Jurkat, Clone E6-1 (cell line): ENCODE results near the gene MLLT1.
A peak's percentile ranks its signal among the peaks of the same experiment; 100 is the strongest.

Source experiments
- DNase-seq: peaks from one replicate; pipeline ENCODE4 v3.0.0-alpha.2; 2011; ENCODE audit warnings: low read depth, low spot score
- H3K4me3 ChIP-seq: 2 replicates; pipeline ENCODE4 v1.5.1; 2011; ENCODE audit warnings: mild to moderate bottlenecking, low read length, control low read depth, moderate library complexity

The MLLT1 gene

DNA sequence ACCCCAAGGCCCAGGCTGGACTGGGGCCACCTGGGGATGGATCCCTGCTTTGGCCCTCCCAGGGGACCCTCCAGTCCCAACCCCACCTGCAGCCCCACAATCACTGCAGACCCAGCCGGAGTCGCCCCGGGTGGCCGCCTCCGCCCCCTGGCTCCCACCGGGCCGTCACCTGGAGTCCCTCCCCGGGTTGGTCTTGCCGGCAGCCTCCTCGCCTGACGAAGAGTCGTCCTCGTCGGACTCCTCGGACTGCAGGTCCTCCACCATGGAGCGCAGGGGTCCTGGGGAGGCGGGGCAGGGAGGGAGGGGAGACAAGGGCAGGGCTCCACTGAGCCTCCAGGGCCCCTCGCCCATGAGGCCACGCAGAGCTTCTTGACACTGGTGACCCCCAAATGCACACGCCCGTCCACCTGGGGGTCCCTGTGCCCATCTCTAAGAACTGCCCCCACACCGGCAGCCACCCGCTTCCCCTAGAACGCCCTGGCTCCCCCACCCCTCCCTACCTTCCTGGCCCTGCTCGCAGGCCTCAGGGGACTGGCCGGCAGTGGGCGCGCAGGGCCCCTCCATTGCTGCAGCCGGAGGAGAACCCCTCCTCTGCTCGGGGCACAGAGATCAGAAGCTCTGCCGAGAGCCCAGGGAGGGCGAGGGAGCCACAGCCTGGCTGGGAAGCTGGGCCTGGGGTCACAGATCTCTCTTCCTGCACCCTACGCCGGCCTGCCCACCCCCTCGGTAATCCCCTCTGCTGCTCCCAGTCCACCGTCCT lies 63.4 kb downstream of the MLLT1 start:
- DNase-seq = no peak
- H3K4me3 ChIP-seq = no peak overlapping the region

- DNase-seq = no peak
These were observed 64.0 kb downstream of the MLLT1 start for GRCh38 chr19:6215701-6216235.

GRCh38 chr19:6214881-6215541 lies 64.8 kb downstream of the MLLT1 start:
- DNase-seq = no peak
- no peak overlapping the region for H3K4me3 ChIP-seq

More at GRCh38 chr19:6215701-6216235, 64.0 kb downstream of the MLLT1 start:
- H3K4me3 ChIP-seq = no peak overlapping the region

DNA sequence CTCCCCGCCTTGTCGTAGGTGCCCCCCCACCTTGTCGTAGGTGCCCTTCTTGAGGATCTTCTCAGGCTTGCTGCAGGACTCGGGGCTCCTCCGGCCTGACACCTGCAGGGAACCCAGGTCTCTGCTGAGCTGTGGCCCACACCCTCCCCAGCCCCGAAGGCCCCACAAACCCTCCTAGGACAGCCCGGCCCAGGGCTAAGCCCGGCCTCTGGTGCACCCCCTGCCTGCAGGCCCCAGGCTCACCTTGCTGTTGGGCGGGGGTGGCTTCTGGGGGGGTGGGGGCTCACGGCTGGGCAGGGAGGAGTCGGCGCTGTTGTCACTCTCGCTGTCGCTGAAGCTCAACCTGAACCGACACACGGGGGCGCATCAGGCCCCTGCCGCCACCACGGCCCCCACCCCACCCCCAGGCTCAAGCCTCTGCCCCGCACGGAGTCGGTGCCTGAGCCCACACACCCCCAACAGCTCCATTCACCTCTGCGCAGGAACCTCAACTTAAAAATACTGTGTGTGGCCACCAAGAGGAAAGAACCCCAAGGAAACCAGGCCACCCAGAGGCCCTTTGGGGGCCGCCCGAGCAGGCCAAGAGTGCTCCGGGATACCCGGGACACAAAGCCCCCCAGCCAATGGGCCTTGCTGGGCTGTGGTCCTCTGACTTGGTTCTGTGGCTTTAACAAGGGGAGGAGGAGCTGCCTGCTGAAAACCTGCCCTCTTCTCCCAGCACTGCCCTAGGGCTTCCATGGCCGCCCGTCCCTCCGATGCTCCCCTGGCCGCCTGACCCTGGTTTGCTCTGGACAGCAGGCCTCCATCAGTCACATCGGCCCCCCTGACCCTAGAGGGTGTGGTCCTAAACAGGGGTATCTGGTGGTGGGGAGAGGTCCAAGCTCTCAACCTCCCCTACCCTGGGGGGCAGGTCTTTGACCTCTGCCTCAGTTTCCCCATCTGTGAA lies 65.8 kb downstream of the MLLT1 start:
- no peak overlapping the region for H3K4me3 ChIP-seq
- DNase-seq = no peak

- no peak overlapping the region for H3K4me3 ChIP-seq
- no peak for DNase-seq
These were observed 66.5 kb downstream of the MLLT1 start for GRCh38 chr19:6213266-6213595.

GRCh38 chr19:6212403-6213265 lies 67.1 kb downstream of the MLLT1 start:
- DNase-seq = no peak
- H3K4me3 ChIP-seq = no peak overlapping the region

- no peak overlapping the region for H3K4me3 ChIP-seq
- DNase-seq = no peak
These were observed 68.0 kb downstream of the MLLT1 start for GRCh38 chr19:6211632-6212402.

GRCh38 chr19:6210721-6211600 lies 68.8 kb downstream of the MLLT1 start:
- DNase-seq = no peak
- no peak overlapping the region for H3K4me3 ChIP-seq

DNA sequence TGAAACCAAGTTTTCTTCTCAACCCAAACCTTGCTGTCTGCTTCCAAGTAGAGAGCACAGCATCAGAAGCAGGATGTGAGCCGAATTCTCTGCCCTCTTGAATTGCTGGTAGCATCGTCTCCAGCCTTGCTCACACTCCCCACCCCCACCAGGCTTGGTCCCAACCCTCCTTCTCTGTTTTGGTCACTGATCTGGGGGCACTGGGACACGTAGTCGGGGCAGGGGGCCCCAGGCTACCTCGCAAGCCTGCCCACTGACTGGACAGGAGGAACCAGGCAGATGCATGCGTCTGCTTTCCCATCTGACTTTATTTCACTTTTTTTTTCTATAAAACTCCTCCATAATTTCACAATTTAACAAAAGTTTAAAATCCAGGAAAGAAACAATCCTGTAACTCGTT lies 69.7 kb downstream of the MLLT1 start:
- no peak overlapping the region for H3K4me3 ChIP-seq
- DNase-seq = no peak

GRCh38 chr19:6209680-6210079 lies 70.1 kb downstream of the MLLT1 start:
- no peak overlapping the region for H3K4me3 ChIP-seq
- no peak for DNase-seq

DNA sequence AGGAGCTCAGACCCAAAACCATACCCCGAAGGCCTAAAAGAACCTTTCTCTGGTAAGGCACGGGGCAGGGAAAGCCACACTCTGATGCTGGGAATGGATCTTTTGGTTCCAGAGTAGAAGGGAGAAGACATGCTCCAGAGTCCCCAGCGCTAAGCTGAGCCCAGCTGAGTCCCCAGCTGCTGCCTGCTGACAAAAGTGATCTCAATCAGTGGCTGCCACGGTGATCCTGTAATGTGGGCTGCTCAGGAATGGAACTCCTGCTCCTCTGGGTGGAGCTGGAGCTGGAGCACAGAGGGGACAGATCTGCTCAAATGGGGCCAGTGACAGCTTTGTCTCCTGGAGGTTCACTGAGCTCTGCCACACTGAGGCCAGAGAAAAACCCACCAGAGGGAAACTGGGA lies 70.5 kb downstream of the MLLT1 start:
- H3K4me3 ChIP-seq = no peak overlapping the region
- DNase-seq = no peak

GRCh38 chr19:6204866-6205723 lies 74.7 kb downstream of the MLLT1 start:
- H3K4me3 ChIP-seq = no peak overlapping the region
- no peak for DNase-seq

- no peak overlapping the region for H3K4me3 ChIP-seq
- DNase-seq = no peak
These were observed 75.6 kb downstream of the MLLT1 start for GRCh38 chr19:6204212-6204611.

DNA sequence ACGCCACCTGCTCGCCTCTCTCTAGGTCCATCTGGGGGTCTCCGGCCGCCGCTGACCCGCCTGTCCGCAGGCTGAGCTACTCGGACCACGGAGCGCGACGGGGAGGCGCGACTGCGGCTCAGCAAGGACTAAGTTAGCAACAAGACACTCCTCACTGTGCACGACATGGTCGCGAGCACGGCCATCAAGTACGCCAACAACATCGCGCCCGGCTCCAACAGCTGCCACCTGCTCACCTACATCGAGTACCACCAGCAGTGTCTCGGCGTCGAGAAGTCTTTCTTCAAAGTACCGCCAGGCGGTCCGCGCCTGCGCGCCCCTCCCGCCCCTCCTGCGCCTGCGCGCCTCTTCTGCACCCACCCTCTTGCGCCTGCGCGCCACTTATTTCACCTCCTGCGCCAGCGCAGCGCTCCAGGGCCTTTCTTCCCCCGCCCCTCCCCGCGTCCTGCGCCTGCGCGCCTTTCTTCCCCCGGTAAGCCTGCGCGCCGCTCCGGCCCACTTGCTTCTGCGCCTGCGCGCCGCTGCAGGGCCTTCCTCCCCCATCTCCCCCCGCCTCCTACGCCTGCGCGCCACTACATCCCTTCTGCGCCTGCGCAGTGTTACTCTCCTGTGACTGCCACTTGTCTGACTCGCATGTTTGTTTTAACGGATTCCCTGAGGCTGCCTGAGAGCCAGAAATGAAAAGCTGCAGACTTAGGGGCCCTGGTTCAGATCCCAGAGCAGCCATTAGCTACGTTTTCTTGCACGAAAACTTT lies 80.4 kb downstream of the MLLT1 start:
- peak overlapping the region; percentile 80 for H3K4me3 ChIP-seq
- DNase-seq = peak; percentile 97

- H3K4me3 ChIP-seq = peak overlapping the region; percentile 80
- DNase-seq = no peak
These were observed 80.9 kb downstream of the MLLT1 start for GRCh38 chr19:6198896-6199239.

- DNase-seq = no peak
- H3K4me3 ChIP-seq = no peak overlapping the region
These were observed 83.4 kb downstream of the MLLT1 start for GRCh38 chr19:6196361-6196760.
